A549 (cell line): ENCODE measurements around the gene MUC6.

Experiments used
- BHLHE40 ChIP-seq: IDR thresholded peaks from 2 replicates; pipeline ENCODE4 v1.6.1; 2012; ENCODE audit warnings: low read depth, low read length, inconsistent platforms
- CHD2 ChIP-seq: fragments of 150-350 bp; IDR thresholded peaks from 2 replicates; pipeline ENCODE4 v1.6.1; 2014; ENCODE audit warnings: low read length; ENCODE audit not compliant: partially characterized antibody
- FOSL2 ChIP-seq, 2 experiments: fragments of 450-650 bp in 1 of 2; fragments of >200 bp in 1 of 2; sonication (Bioruptor Twin) in 1 of 2; formaldehyde crosslinking; IDR thresholded peaks; 2 replicates each; pipeline versions ENCODE4 v1.5.0 to v1.6.1; 2016 to 2020; ENCODE audit warnings: mild to moderate bottlenecking in 1 of 2, moderate library complexity in 1 of 2
- JUN ChIP-seq, 2 experiments: fragments of >200 bp; sonication (Bioruptor Twin); formaldehyde crosslinking; IDR thresholded peaks; 2 replicates in 1 of 2; 3 replicates in 1 of 2; pipeline ENCODE4 v1.6.1; 2016 to 2017
- POLR2A ChIP-seq: IDR thresholded peaks from 2 replicates; pipeline ENCODE4 v1.6.1; 2012; ENCODE audit warnings: mild to moderate bottlenecking, low read length
- SMC3 ChIP-seq: fragments of >200 bp; sonication (Bioruptor Twin); formaldehyde crosslinking; IDR thresholded peaks from 3 replicates; pipeline ENCODE4 v1.6.1; 2018; ENCODE audit warnings: inconsistent platforms
- ZNF302 ChIP-seq: fragments of 250-450 bp; sonication (Bioruptor Pico); IDR thresholded peaks from 2 replicates; pipeline ENCODE4 v1.9.0; 2021; ENCODE audit warnings: inconsistent platforms, mild to moderate bottlenecking, moderate library complexity
- TF ChIP-seq, protein P1 (sequence below): fragments of >200 bp; sonication (Bioruptor Twin); formaldehyde crosslinking; IDR thresholded peaks from 3 replicates; pipeline ENCODE4 v1.5.1; 2016
- TF ChIP-seq, protein P2 (sequence below): fragments of 150-350 bp; IDR thresholded peaks from 2 replicates; pipeline ENCODE4 v1.6.1; 2014; ENCODE audit warnings: low read depth, mild to moderate bottlenecking, low read length

DNA sequence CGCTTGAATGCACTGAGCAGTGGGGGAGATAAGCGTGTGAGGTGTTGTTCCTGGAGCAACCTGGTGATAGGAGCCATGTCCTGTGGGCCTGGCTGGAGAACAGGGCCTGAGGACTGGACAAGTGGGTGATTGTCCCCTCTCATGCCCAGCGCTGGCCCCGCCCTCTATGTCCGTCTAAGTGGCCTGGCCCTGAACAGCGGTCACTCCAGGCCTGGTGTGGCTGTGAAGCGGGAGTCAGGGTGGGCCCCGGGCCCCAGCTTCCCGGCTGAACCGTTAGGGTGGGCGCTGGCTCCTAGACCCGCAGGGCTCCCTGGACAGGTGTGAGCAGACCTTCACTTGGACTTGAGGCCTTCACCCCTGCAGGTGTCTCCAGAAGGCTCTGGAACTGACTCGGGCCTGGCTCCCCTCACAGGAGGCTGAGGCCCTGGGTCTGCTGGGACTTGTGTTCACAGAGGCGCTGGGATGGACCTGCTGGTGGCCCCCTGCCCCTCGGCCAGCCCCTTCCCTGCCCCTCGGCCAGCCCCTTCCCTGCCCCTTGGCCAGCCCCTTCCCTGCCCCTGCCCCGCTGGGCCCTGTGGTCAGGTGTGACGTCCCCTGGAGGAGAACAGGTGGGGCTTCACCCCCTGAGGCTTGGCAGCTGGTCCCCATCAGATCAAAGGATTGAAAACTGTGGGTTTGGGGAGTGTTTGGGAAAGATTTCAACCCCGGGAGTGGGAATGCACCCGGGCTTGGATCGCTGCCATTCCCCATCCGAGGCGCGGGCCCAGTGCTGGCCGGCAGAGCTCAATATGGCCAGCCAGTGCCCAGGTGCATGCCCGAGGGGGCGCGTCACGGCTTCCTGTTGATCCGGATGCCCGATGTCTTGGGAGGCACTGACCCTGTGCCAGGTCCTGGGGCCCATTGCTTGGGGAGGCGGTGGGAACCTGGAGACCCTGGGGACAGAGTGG, 3.2 kb upstream of the MUC6 start:
- TF ChIP-seq, protein P1, sequence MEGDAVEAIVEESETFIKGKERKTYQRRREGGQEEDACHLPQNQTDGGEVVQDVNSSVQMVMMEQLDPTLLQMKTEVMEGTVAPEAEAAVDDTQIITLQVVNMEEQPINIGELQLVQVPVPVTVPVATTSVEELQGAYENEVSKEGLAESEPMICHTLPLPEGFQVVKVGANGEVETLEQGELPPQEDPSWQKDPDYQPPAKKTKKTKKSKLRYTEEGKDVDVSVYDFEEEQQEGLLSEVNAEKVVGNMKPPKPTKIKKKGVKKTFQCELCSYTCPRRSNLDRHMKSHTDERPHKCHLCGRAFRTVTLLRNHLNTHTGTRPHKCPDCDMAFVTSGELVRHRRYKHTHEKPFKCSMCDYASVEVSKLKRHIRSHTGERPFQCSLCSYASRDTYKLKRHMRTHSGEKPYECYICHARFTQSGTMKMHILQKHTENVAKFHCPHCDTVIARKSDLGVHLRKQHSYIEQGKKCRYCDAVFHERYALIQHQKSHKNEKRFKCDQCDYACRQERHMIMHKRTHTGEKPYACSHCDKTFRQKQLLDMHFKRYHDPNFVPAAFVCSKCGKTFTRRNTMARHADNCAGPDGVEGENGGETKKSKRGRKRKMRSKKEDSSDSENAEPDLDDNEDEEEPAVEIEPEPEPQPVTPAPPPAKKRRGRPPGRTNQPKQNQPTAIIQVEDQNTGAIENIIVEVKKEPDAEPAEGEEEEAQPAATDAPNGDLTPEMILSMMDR, result no peak
- TF ChIP-seq FOSL2 (IDR thresholded peaks at IDR 0.05) (no peak), FOSL2 (CRISPR knock-in tag; IDR thresholded peaks at IDR 0.05) (no peak), POLR2A (no peak), BHLHE40 (no peak), SMC3 (no peak), JUN (IDR thresholded peaks at IDR 0.05) (no peak), CHD2 (no peak), ZNF302 (CRISPR knock-in tag) (no peak)
- TF ChIP-seq, protein P2, sequence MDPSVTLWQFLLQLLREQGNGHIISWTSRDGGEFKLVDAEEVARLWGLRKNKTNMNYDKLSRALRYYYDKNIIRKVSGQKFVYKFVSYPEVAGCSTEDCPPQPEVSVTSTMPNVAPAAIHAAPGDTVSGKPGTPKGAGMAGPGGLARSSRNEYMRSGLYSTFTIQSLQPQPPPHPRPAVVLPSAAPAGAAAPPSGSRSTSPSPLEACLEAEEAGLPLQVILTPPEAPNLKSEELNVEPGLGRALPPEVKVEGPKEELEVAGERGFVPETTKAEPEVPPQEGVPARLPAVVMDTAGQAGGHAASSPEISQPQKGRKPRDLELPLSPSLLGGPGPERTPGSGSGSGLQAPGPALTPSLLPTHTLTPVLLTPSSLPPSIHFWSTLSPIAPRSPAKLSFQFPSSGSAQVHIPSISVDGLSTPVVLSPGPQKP, result no peak
